H1 (cell line): Measurements from ENCODE around the gene MYBPH. TPM values are rescaled to one million over a fixed set of nuclear protein-coding genes. Genes with fewer than 3 reads are reported as not detected.

Experiments
- CREB1 ChIP-seq: IDR thresholded peaks from 2 replicates; pipeline ENCODE4 v1.6.1; 2012; ENCODE audit warnings: inconsistent platforms
- SIN3A ChIP-seq, 2 experiments: IDR thresholded peaks in 1 of 2; conservative IDR thresholded peaks in 1 of 2; 2 replicates each; pipeline ENCODE4 v1.6.1; 2011 to 2012; ENCODE audit warnings: low read length in 2 of 2, improper control_type of control experiment in 1 of 2, low read depth in 1 of 2, mild to moderate bottlenecking in 1 of 2
- polyA plus RNA-seq, 7 experiments: library from polyadenylated mRNA; depleted of rRNA in 3 of 7; stranded (reverse) in 5 of 7; unstranded in 2 of 7; fragments of >200 nt in 5 of 7; fragments of 200-250 nt in 2 of 7; gene quantifications; 1 replicate in 5 of 7; 2 replicates in 1 of 7; 4 replicates in 1 of 7; pipeline versions ENCODE4 v1.2.1 to v1.2.3, GENCODE V29; 2011 to 2013; ENCODE audit warnings: missing spikeins in 2 of 7, mixed read lengths in 2 of 7
- total RNA-seq: library from RNA; stranded (reverse); fragmentation: NEBNext Ultra II Directional; extraction: Animal tissue kit (Norgen Biotek cat#: 25700); gene quantifications from 2 replicates; pipeline ENCODE4 v1.2.1, GENCODE V29; 2021
- TF ChIP-seq, protein P1 (sequence below), 3 experiments: IDR thresholded peaks; 1 replicate in 2 of 3; 2 replicates in 1 of 3; pipeline versions ENCODE4 v1.5.1 to v1.6.1; 2011; ENCODE audit warnings: low read length in 3 of 3, mild to moderate bottlenecking in 3 of 3, inconsistent platforms in 2 of 3, low read depth in 1 of 3, moderate library complexity in 1 of 3; ENCODE audit not compliant: insufficient read depth in 1 of 3; ENCODE audit errors: control extremely low read depth in 1 of 3
- TF ChIP-seq, protein P2 (sequence below): fragments of 300-600 bp; sonication (generic); IDR thresholded peaks from 2 replicates; pipeline ENCODE4 v1.7.1; 2012; ENCODE audit warnings: low read length, moderate library complexity, mild to moderate bottlenecking, inconsistent platforms; ENCODE audit not compliant: insufficient replicate concordance

MYBPH gene
- total and polyA plus RNA-seq, 2 of the 8 experiments (the other 6 are each of a cell fraction or from before 2014, with no cell fraction given): not detected

DNA sequence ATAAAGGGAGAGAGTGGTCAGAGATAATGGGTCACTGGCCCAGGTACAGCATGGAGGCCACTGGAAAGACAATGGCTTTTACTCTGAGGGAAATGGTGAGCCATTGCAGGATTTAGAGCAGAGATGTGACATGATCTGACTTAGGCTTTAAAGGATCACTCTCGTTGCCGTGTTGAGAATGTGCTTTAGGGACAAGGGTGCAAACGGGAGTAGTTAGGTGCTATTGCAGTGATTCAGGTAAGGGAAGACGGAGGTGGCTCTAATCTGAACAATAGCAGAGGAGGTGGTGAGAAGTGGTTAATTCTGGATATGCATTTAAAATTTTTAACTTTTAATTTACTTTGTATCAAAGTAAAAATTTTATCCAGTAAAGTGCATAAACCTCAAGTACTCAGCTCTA, 38.3 kb downstream of the MYBPH start (continued):
- TF ChIP-seq SIN3A (conservative IDR thresholded peaks at IDR 0.05 in 1 of 2, IDR thresholded peaks at IDR 0.05 in 1 of 2; ENCODE audit: low read depth in 1 of 2, low read length in 2 of 2) (no peak), CREB1 (no peak)
- TF ChIP-seq, protein P1, sequence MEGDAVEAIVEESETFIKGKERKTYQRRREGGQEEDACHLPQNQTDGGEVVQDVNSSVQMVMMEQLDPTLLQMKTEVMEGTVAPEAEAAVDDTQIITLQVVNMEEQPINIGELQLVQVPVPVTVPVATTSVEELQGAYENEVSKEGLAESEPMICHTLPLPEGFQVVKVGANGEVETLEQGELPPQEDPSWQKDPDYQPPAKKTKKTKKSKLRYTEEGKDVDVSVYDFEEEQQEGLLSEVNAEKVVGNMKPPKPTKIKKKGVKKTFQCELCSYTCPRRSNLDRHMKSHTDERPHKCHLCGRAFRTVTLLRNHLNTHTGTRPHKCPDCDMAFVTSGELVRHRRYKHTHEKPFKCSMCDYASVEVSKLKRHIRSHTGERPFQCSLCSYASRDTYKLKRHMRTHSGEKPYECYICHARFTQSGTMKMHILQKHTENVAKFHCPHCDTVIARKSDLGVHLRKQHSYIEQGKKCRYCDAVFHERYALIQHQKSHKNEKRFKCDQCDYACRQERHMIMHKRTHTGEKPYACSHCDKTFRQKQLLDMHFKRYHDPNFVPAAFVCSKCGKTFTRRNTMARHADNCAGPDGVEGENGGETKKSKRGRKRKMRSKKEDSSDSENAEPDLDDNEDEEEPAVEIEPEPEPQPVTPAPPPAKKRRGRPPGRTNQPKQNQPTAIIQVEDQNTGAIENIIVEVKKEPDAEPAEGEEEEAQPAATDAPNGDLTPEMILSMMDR (IDR thresholded peaks at IDR 0.05; ENCODE audit: control extremely low read depth in 1 of 3, insufficient read depth in 1 of 3, low read depth in 1 of 3, low read length in 3 of 3): no peak
- TF ChIP-seq, protein P2, sequence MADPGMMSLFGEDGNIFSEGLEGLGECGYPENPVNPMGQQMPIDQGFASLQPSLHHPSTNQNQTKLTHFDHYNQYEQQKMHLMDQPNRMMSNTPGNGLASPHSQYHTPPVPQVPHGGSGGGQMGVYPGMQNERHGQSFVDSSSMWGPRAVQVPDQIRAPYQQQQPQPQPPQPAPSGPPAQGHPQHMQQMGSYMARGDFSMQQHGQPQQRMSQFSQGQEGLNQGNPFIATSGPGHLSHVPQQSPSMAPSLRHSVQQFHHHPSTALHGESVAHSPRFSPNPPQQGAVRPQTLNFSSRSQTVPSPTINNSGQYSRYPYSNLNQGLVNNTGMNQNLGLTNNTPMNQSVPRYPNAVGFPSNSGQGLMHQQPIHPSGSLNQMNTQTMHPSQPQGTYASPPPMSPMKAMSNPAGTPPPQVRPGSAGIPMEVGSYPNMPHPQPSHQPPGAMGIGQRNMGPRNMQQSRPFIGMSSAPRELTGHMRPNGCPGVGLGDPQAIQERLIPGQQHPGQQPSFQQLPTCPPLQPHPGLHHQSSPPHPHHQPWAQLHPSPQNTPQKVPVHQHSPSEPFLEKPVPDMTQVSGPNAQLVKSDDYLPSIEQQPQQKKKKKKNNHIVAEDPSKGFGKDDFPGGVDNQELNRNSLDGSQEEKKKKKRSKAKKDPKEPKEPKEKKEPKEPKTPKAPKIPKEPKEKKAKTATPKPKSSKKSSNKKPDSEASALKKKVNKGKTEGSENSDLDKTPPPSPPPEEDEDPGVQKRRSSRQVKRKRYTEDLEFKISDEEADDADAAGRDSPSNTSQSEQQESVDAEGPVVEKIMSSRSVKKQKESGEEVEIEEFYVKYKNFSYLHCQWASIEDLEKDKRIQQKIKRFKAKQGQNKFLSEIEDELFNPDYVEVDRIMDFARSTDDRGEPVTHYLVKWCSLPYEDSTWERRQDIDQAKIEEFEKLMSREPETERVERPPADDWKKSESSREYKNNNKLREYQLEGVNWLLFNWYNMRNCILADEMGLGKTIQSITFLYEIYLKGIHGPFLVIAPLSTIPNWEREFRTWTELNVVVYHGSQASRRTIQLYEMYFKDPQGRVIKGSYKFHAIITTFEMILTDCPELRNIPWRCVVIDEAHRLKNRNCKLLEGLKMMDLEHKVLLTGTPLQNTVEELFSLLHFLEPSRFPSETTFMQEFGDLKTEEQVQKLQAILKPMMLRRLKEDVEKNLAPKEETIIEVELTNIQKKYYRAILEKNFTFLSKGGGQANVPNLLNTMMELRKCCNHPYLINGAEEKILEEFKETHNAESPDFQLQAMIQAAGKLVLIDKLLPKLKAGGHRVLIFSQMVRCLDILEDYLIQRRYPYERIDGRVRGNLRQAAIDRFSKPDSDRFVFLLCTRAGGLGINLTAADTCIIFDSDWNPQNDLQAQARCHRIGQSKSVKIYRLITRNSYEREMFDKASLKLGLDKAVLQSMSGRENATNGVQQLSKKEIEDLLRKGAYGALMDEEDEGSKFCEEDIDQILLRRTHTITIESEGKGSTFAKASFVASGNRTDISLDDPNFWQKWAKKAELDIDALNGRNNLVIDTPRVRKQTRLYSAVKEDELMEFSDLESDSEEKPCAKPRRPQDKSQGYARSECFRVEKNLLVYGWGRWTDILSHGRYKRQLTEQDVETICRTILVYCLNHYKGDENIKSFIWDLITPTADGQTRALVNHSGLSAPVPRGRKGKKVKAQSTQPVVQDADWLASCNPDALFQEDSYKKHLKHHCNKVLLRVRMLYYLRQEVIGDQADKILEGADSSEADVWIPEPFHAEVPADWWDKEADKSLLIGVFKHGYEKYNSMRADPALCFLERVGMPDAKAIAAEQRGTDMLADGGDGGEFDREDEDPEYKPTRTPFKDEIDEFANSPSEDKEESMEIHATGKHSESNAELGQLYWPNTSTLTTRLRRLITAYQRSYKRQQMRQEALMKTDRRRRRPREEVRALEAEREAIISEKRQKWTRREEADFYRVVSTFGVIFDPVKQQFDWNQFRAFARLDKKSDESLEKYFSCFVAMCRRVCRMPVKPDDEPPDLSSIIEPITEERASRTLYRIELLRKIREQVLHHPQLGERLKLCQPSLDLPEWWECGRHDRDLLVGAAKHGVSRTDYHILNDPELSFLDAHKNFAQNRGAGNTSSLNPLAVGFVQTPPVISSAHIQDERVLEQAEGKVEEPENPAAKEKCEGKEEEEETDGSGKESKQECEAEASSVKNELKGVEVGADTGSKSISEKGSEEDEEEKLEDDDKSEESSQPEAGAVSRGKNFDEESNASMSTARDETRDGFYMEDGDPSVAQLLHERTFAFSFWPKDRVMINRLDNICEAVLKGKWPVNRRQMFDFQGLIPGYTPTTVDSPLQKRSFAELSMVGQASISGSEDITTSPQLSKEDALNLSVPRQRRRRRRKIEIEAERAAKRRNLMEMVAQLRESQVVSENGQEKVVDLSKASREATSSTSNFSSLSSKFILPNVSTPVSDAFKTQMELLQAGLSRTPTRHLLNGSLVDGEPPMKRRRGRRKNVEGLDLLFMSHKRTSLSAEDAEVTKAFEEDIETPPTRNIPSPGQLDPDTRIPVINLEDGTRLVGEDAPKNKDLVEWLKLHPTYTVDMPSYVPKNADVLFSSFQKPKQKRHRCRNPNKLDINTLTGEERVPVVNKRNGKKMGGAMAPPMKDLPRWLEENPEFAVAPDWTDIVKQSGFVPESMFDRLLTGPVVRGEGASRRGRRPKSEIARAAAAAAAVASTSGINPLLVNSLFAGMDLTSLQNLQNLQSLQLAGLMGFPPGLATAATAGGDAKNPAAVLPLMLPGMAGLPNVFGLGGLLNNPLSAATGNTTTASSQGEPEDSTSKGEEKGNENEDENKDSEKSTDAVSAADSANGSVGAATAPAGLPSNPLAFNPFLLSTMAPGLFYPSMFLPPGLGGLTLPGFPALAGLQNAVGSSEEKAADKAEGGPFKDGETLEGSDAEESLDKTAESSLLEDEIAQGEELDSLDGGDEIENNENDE: no peak
